ENCODE data around the gene CGRRF1. TPM values are rescaled to one million over a fixed set of nuclear protein-coding genes. Genes with fewer than 3 reads are reported as not detected.

CGRRF1 gene
- total RNA-seq, 1 donor from 2014 or later = 16.7 TPM

DNA sequence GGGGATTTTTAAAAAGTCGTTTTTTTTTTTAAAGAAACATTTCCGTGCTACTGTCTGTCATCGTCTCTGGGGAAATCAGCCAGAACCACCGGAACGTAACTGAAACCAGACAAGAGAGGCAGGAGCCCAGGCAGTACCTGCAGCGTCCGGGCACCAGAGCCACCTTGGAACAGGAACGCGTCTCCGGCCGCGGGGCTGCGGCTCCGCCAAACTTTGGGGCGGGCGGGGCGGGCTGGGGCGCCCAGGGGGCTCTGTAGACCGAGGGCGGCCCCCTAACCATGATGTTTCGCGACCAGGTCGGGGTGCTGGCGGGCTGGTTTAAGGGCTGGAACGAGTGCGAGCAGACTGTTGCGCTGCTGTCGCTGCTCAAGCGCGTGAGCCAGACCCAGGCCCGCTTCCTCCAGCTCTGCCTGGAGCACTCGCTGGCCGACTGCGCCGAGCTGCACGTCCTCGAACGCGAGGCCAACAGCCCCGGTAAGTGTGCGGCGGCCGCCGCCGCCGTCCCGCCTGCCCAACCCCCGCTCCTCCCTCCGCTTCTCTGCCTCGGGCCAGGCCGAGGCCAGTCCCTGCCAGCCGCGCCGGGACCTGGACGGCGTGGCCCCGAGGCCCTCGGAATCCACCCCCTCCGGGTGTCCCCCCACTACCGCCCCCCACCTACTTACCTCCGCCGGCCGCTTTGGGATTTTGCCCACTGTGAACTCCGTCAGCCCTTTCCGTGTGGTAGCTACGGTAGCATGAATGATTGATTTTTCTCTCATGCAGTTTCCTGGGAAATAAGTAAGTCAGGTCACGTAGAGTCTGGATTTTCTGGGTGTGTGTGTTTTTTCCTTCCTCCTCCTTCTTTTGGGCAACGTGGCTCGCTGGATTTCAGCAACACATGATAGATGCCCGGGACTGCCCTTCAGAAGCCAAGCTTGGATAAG, 58.2 kb downstream of the CGRRF1 start:
- Mint-ChIP-seq H3K9me3 (peaks cover 5% of the 10 kb centered on the region), H3K4me3 (peak overlapping the region; percentile 98)
- TF ChIP-seq, protein P1, sequence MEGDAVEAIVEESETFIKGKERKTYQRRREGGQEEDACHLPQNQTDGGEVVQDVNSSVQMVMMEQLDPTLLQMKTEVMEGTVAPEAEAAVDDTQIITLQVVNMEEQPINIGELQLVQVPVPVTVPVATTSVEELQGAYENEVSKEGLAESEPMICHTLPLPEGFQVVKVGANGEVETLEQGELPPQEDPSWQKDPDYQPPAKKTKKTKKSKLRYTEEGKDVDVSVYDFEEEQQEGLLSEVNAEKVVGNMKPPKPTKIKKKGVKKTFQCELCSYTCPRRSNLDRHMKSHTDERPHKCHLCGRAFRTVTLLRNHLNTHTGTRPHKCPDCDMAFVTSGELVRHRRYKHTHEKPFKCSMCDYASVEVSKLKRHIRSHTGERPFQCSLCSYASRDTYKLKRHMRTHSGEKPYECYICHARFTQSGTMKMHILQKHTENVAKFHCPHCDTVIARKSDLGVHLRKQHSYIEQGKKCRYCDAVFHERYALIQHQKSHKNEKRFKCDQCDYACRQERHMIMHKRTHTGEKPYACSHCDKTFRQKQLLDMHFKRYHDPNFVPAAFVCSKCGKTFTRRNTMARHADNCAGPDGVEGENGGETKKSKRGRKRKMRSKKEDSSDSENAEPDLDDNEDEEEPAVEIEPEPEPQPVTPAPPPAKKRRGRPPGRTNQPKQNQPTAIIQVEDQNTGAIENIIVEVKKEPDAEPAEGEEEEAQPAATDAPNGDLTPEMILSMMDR (conservative IDR thresholded peaks at IDR 0.05) = peak; percentile 12

DNA sequence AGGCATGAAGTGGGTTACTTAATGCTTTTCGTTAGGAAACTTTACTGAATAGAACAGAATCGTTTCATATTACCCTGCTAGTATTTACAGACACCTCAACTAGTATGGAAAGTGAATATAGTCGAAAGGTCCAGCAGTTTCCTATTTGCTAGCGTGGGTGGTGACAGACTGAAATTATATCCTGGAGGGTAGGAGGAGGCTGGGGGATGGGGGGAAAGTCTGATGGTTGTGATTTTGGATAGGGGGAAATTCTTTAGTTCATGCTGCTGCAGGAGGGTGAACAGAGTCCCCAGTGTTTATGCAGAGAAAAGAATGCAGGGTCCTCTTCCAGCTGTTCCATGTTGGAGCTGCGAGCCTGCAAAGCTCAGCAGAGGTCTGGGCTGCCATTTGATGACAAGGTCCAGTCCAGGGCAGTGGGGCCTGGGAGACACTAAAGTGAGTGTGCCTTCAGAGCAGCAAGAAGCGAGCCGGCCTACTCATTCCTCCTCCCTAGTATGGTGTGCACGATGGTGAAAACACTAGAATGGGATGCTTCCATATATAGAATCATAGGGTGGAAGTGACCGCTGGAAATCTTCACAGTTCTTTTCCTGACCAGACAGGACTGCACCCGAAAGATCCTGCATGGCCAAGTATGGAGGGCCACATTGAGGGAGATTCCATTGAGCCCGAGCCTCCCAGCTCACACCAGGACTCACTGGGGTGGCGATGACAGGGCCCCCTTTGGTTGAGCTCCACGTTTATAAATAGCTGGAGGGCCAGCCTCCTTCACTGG, 59.3 kb downstream of the CGRRF1 start:
- H3K4me3 Mint-ChIP-seq = peak overlapping the region; percentile 98
- H3K27ac Mint-ChIP-seq = peak overlapping the region; percentile 90
- peaks cover 9% of the 10 kb centered on the region for H3K27me3 Mint-ChIP-seq
- DNase-seq (ENCODE audit: extremely low spot score, unreplicated experiment) = no peak
- peaks cover 5% of the 10 kb centered on the region for H3K9me3 Mint-ChIP-seq
- peaks cover 21% of the 10 kb centered on the region for H3K36me3 Mint-ChIP-seq
- H3K4me1 Mint-ChIP-seq (ENCODE audit: unreplicated experiment) = peaks cover 21% of the 10 kb centered on the region
- TF ChIP-seq, protein P1 (conservative IDR thresholded peaks at IDR 0.05) = no peak

More for the DNA sequence above, 58.2 kb downstream of the CGRRF1 start:
- peak overlapping the region; percentile 96 for H3K27ac Mint-ChIP-seq
- peaks cover 9% of the 10 kb centered on the region for H3K27me3 Mint-ChIP-seq
- H3K36me3 Mint-ChIP-seq = peaks cover 13% of the 10 kb centered on the region
- H3K4me1 Mint-ChIP-seq (ENCODE audit: unreplicated experiment) = peaks cover 21% of the 10 kb centered on the region
- DNase-seq (ENCODE audit: extremely low spot score, unreplicated experiment) = no peak

DNA sequence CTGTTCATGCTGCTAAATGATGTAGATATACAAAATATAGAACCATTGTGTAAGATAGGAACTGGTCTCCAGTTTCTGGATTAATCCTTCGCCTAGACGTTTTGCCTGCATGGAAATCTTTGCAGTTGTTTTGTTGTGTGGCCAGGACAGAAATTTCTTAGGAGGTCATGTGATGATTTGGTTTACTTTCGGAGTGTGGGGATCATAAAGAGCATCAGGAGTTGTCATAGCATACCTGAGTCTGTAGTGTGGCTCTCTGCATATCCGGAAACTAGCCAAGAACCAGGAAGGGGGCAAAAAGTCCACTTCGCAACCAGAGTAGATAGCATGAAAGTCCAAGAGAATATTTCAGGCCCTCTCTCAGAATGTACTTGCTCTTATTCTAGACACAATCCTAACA, 60.3 kb downstream of the CGRRF1 start:
- H3K9me3 Mint-ChIP-seq = peaks cover 5% of the 10 kb centered on the region
- peaks cover 6% of the 10 kb centered on the region for H3K27me3 Mint-ChIP-seq
- peaks cover 21% of the 10 kb centered on the region for H3K36me3 Mint-ChIP-seq

DNA sequence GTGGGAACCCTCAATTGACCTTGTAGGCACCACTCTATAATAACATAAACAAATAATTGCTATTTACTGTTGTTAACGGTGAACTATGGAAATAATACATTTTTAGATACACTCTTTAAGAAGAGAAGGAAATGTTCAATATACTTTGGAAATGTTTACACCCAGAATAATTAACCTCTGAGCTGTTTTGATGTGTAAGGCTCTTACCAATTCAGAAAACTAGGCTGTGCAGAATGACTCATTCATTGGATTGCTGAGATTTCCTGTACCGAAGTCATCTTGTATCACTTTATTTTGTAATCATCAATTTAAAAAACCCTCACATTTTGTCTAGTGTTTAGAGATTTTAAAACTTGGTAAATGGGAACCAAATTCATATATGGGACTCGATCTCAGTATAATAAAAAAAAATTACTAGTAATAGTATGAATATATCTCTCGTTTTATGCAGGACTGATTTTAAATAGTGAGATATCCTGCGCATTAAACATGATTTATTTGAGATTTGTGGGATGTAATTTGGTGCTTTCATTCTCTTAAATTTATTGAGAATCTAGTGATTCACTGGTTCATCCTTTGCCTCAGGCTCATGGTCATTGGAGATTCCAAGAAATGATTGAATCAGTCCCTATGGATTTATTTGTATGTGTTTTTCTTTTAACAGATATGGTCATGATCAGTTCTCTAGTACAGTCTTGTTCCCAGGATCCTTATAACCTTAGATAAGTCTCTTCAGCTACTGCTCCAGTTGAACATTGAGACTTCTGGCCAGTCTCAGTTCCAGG, 61.1 kb downstream of the CGRRF1 start:
- DNase-seq (ENCODE audit: extremely low spot score, unreplicated experiment) = no peak
- TF ChIP-seq, protein P1 (conservative IDR thresholded peaks at IDR 0.05) = no peak
- Mint-ChIP-seq H3K9me3 (peaks cover 5% of the 10 kb centered on the region), H3K4me1 (ENCODE audit: unreplicated experiment) (peaks cover 21% of the 10 kb centered on the region), H3K4me3 (peak overlapping the region; percentile 17), H3K27me3 (peaks cover 6% of the 10 kb centered on the region), H3K27ac (no peak overlapping the region), H3K36me3 (peaks cover 21% of the 10 kb centered on the region)

More for the DNA sequence above, 60.3 kb downstream of the CGRRF1 start:
- Mint-ChIP-seq H3K4me1 (ENCODE audit: unreplicated experiment) (peaks cover 21% of the 10 kb centered on the region), H3K4me3 (peak overlapping the region; percentile 17), H3K27ac (no peak overlapping the region)
- TF ChIP-seq, protein P1 (conservative IDR thresholded peaks at IDR 0.05) = no peak
- no peak for DNase-seq (ENCODE audit: extremely low spot score, unreplicated experiment)

DNA sequence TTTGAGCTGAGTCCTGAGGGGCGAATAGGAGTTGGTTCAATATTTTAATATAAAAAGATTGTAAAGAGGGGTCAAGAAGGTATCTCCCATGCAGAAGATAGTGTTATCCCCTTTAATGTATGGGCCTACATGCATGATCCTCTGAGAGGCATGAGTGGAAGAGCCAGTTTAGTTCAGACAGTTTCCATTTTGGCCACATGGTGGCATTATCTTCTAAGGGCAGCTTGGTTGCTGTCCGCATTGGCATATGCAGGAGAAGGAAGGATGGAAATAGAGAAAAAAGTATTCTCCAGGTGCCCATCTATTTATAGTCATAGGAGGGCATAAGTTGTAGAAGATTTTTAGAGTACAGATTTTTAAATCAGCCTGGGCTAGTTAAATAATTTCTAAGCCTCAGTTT, 62.6 kb downstream of the CGRRF1 start:
- TF ChIP-seq, protein P1 (conservative IDR thresholded peaks at IDR 0.05) = peak; percentile 74
- DNase-seq (ENCODE audit: extremely low spot score, unreplicated experiment) = no peak
- H3K4me1 Mint-ChIP-seq (ENCODE audit: unreplicated experiment) = peaks cover 31% of the 10 kb centered on the region
- no peak overlapping the region for H3K27ac Mint-ChIP-seq
- H3K27me3 Mint-ChIP-seq = peaks cover 5% of the 10 kb centered on the region
- peaks cover 29% of the 10 kb centered on the region for H3K36me3 Mint-ChIP-seq
- H3K9me3 Mint-ChIP-seq = peaks cover 5% of the 10 kb centered on the region
- H3K4me3 Mint-ChIP-seq = no peak overlapping the region
